ENCODE measurements around the gene CLGN. TPM values are rescaled to one million over a fixed set of nuclear protein-coding genes. Genes with fewer than 3 reads are reported as not detected.

CLGN gene
- total and polyA plus RNA-seq, 7 donors = 0.14 to 0.89 (median 0.39) TPM

GRCh38 chr4:140408974-140409373 lies 18.5 kb downstream of the CLGN start:
- no peak for ATAC-seq
- no peak overlapping the region for H3K27ac ChIP-seq
- H3K27me3 ChIP-seq (ENCODE audit: insufficient read depth in 3 of 3, low read length in 2 of 3) = no peaks in the 10 kb centered on the region
- no peak for DNase-seq
- no peaks in the 10 kb centered on the region for H3K4me1 ChIP-seq
- H3K9me3 ChIP-seq = no peaks in the 10 kb centered on the region
- no peak for TF ChIP-seq CTCF (IDR thresholded peaks at IDR 0.05)
- intact Hi-C loops (cut with DNase I) = no loop called here
- H3K4me3 ChIP-seq = no peak overlapping the region
- no peaks in the 10 kb centered on the region for H3K36me3 ChIP-seq (ENCODE audit: insufficient read depth in 1 of 2, low read depth in 1 of 2)
- WGBS, 3 donors = 88 to 94% (median 93%) methylated on average over 1 of the region's 1 CpG

GRCh38 chr4:140406292-140406691 lies 21.2 kb downstream of the CLGN start:
- ATAC-seq = no peak
- no peak for DNase-seq
- no peak for TF ChIP-seq CTCF (IDR thresholded peaks at IDR 0.05)
- H3K27ac ChIP-seq = no peak overlapping the region
- H3K9me3 ChIP-seq = no peaks in the 10 kb centered on the region
- H3K36me3 ChIP-seq (ENCODE audit: insufficient read depth in 1 of 2, low read depth in 1 of 2) = no peaks in the 10 kb centered on the region
- no peaks in the 10 kb centered on the region for H3K27me3 ChIP-seq (ENCODE audit: insufficient read depth in 3 of 3, low read length in 2 of 3)
- intact Hi-C loops (cut with DNase I) = no loop called here
- H3K4me1 ChIP-seq = no peaks in the 10 kb centered on the region
- H3K4me3 ChIP-seq = no peak overlapping the region

GRCh38 chr4:140400111-140400510 lies 27.3 kb downstream of the CLGN start:
- no peaks in the 10 kb centered on the region for H3K36me3 ChIP-seq (ENCODE audit: insufficient read depth in 1 of 2, low read depth in 1 of 2)
- H3K9me3 ChIP-seq = no peaks in the 10 kb centered on the region
- no peak for ATAC-seq
- H3K4me1 ChIP-seq = no peaks in the 10 kb centered on the region
- H3K4me3 ChIP-seq = no peak overlapping the region
- no peak for TF ChIP-seq CTCF (IDR thresholded peaks at IDR 0.05)
- WGBS, 3 donors = 73 to 86% (median 84%) methylated on average over 2 of the region's 2 CpGs
- no peaks in the 10 kb centered on the region for H3K27me3 ChIP-seq (ENCODE audit: insufficient read depth in 3 of 3, low read length in 2 of 3)
- intact Hi-C loops (cut with DNase I) = no loop called here
- no peak for DNase-seq
- no peak overlapping the region for H3K27ac ChIP-seq

GRCh38 chr4:140395668-140396067 lies 31.8 kb downstream of the CLGN start:
- Histone ChIP-seq H3K27me3 (ENCODE audit: insufficient read depth in 3 of 3, low read length in 2 of 3) (no peaks in the 10 kb centered on the region), H3K36me3 (ENCODE audit: insufficient read depth in 1 of 2, low read depth in 1 of 2) (no peaks in the 10 kb centered on the region), H3K4me1 (no peaks in the 10 kb centered on the region), H3K9me3 (no peaks in the 10 kb centered on the region), H3K4me3 (no peak overlapping the region), H3K27ac (no peak overlapping the region)
- intact Hi-C loops (cut with DNase I) = no loop called here
- no peak for ATAC-seq
- 68 to 72% (median 71%) methylated on average over 5 of the region's 5 CpGs for whole genome bisulfite sequencing, 3 donors
- TF ChIP-seq CTCF (IDR thresholded peaks at IDR 0.05) = no peak
- DNase-seq = no peak

GRCh38 chr4:140388015-140388414 lies 39.4 kb downstream of the CLGN start:
- intact Hi-C loops (cut with DNase I) = no loop called here
- no peak for ATAC-seq

More at GRCh38 chr4:140388015-140388414, 39.4 kb downstream of the CLGN start:
- no peak overlapping the region for H3K27ac ChIP-seq
- WGBS, 3 donors = 41 to 63% (median 45%) methylated on average over 1 of the region's 1 CpG
- no peak overlapping the region for H3K4me3 ChIP-seq
- peaks cover 0 to 2% of the 10 kb centered on the region in 2 donors for H3K36me3 ChIP-seq (ENCODE audit: insufficient read depth in 1 of 2, low read depth in 1 of 2)
- no peak for TF ChIP-seq CTCF (IDR thresholded peaks at IDR 0.05)
- H3K9me3 ChIP-seq = no peaks in the 10 kb centered on the region
- H3K4me1 ChIP-seq = no peaks in the 10 kb centered on the region
- H3K27me3 ChIP-seq (ENCODE audit: insufficient read depth in 3 of 3, low read length in 2 of 3) = no peaks in the 10 kb centered on the region
- DNase-seq = no peak
